Stomach (tissue), 9 donors: ENCODE measurements around the gene OGDH. TPM values are rescaled to one million over a fixed set of nuclear protein-coding genes. Genes with fewer than 3 reads are reported as not detected.

Source experiments
- DNase-seq, 2 donors: peaks; one replicate each; pipeline versions ENCODE4 v3.0.0 to v3.0.0-alpha.2; 2013 to 2019
- H3K27ac ChIP-seq, 5 donors: fragments of 200-600 bp in 4 of 5; sonication (generic) in 4 of 5; one replicate each; pipeline ENCODE4 v1.5.1; 2013 to 2019; ENCODE audit warnings: mild to moderate bottlenecking in 1 of 5, moderate library complexity in 1 of 5
- H3K27me3 ChIP-seq, 3 donors: fragments of 200-600 bp; sonication (generic); one replicate each; pipeline ENCODE4 v1.5.1; 2017 to 2019; ENCODE audit warnings: mixed run types in 1 of 3
- H3K36me3 ChIP-seq, 4 donors: fragments of 200-600 bp; sonication (generic); 1 replicate in 3 of 4; 2 replicates in 1 of 4; pipeline ENCODE4 v1.5.1; 2016 to 2019
- H3K4me1 ChIP-seq, 4 donors: fragments of 200-600 bp; sonication (generic); one replicate each; pipeline ENCODE4 v1.5.1; 2016 to 2019
- H3K4me3 ChIP-seq, 4 donors: fragments of 200-600 bp; sonication (generic) in 3 of 4; one replicate each; pipeline ENCODE4 v1.5.1; 2016 to 2019; ENCODE audit warnings: mild to moderate bottlenecking in 1 of 4
- H3K9me3 ChIP-seq, 4 donors: fragments of 200-600 bp; sonication (generic); one replicate each; pipeline ENCODE4 v1.5.1; 2016 to 2019
- CTCF ChIP-seq, 7 experiments: fragments of 450-650 bp in 4 of 7; fragments of 200-600 bp in 3 of 7; sonication (generic) in 3 of 7; IDR thresholded peaks; one replicate each; pipeline ENCODE4 v1.5.1; 2016 to 2019; ENCODE audit warnings: antibody characterized with exemption in 7 of 7, control low read depth in 2 of 7, mild to moderate bottlenecking in 1 of 7
- EP300 ChIP-seq: sonication (generic); formaldehyde crosslinking; IDR thresholded peaks from one replicate; pipeline ENCODE4 v1.6.1; 2017; ENCODE audit warnings: antibody characterized with exemption
- POLR2A ChIP-seq, 4 donors: fragments of 450-650 bp; IDR thresholded peaks; one replicate each; pipeline ENCODE4 v1.6.1; 2016; ENCODE audit warnings: antibody characterized with exemption in 4 of 4, control low read depth in 2 of 4, mild to moderate bottlenecking in 1 of 4, moderate library complexity in 1 of 4
- POLR2AphosphoS5 ChIP-seq, 3 donors: sonication (generic); formaldehyde crosslinking; IDR thresholded peaks; one replicate each; pipeline ENCODE4 v1.6.1; 2016; ENCODE audit warnings: antibody characterized with exemption in 3 of 3
- WGBS, 5 donors: extraction: QIAGEN DNeasy Blood & Tissue Kit in 3 of 5; methylation state at CpG; one replicate each; pipeline versions ENCODE4 v1.1.5 to v1.1.7; 2013 to 2018; 5-methylcytosine and 5-hydroxymethylcytosine counted together
- intact Hi-C: fragments of 100-400 bp; cut with DNase I; formaldehyde crosslinking; loops from one replicate; pipeline ENCODE4 v1.15.1; 2023; ENCODE audit warnings: low total_unique reads
- polyA plus RNA-seq, 3 donors: library from polyadenylated mRNA; stranded (reverse); fragments of 200-250 nt; gene quantifications; one replicate each; pipeline ENCODE4 v1.2.3, GENCODE V29; 2013
- total RNA-seq, 5 donors: library from RNA; depleted of rRNA; stranded (reverse); fragments of >200 nt; gene quantifications; one replicate each; pipeline versions ENCODE4 v1.1.0 to v1.2.3, GENCODE V29; 2014 to 2016
- donor health status: healthy with polysubstance abuse.
- donor health status: Bipolar disorder and iron deficiency.
- donor health status: healthy.

OGDH gene
- total and polyA plus RNA-seq, 8 donors = 19.8 to 92.0 (median 31.3) TPM

GRCh38 chr7:44643206-44643605, 36.8 kb downstream of the OGDH start:
- TF ChIP-seq POLR2A (IDR thresholded peaks at IDR 0.05) (no peak), EP300 (no peak), POLR2AphosphoS5 (IDR thresholded peaks at IDR 0.05) (no peak), CTCF (IDR thresholded peaks at IDR 0.05) (no peak)
- intact Hi-C loops = no loop called here
- Histone ChIP-seq H3K4me3 (no peak overlapping the region), H3K27me3 (no peaks in the 10 kb centered on the region), H3K36me3 (peaks cover 4 to 32% (median 30%) of the 10 kb centered on the region in 4 donors), H3K27ac (no peak overlapping the region), H3K9me3 (no peaks in the 10 kb centered on the region), H3K4me1 (peaks cover 23 to 40% (median 27%) of the 10 kb centered on the region in 4 donors)
- 94 to 100% (median 99%) methylated on average over 1 of the region's 1 CpG for WGBS, 5 donors
- no peak for DNase-seq

- no peak overlapping the region for H3K27ac ChIP-seq
- WGBS, 5 donors = 93 to 95% (median 94%) methylated on average over 11 of the region's 11 CpGs
- H3K36me3 ChIP-seq = peaks cover 19 to 53% (median 50%) of the 10 kb centered on the region in 4 donors
- H3K27me3 ChIP-seq = no peaks in the 10 kb centered on the region
- DNase-seq = no peak
- H3K4me1 ChIP-seq = peaks cover 2 to 19% (median 7%) of the 10 kb centered on the region in 4 donors
- no peak overlapping the region for H3K4me3 ChIP-seq
- no peaks in the 10 kb centered on the region for H3K9me3 ChIP-seq
- TF ChIP-seq POLR2A (IDR thresholded peaks at IDR 0.05) (no peak), EP300 (no peak), POLR2AphosphoS5 (IDR thresholded peaks at IDR 0.05) (no peak), CTCF (IDR thresholded peaks at IDR 0.05) (no peak)
- intact Hi-C loops = no loop called here
Observed at GRCh38 chr7:44645254-44645653, 38.8 kb downstream of the OGDH start.

- H3K9me3 ChIP-seq = no peaks in the 10 kb centered on the region
- no peaks in the 10 kb centered on the region for H3K27me3 ChIP-seq
- peaks cover 0 to 15% (median 4%) of the 10 kb centered on the region in 4 donors for H3K4me1 ChIP-seq
- TF ChIP-seq POLR2A (IDR thresholded peaks at IDR 0.05) = no peak
- no peak for TF ChIP-seq CTCF (IDR thresholded peaks at IDR 0.05)
- TF ChIP-seq POLR2AphosphoS5 (IDR thresholded peaks at IDR 0.05) = no peak
- TF ChIP-seq EP300 = no peak
- H3K36me3 ChIP-seq = peaks cover 19 to 57% (median 54%) of the 10 kb centered on the region in 4 donors
- WGBS, 5 donors = 73 to 93% (median 88%) methylated on average over 2 of the region's 2 CpGs
- intact Hi-C loops = no loop called here
- no peak for DNase-seq
- no peak overlapping the region for H3K27ac ChIP-seq
- H3K4me3 ChIP-seq = no peak overlapping the region
Observed at GRCh38 chr7:44645696-44646095, 39.3 kb downstream of the OGDH start.

GRCh38 chr7:44646176-44646920, 39.9 kb downstream of the OGDH start:
- WGBS, 5 donors = 77 to 85% (median 80%) methylated on average over 3 of the region's 3 CpGs
- intact Hi-C loops = no loop called here
- H3K27me3 ChIP-seq = no peaks in the 10 kb centered on the region
- peaks cover 0 to 12% (median 5%) of the 10 kb centered on the region in 4 donors for H3K4me1 ChIP-seq
- H3K36me3 ChIP-seq = peaks cover 25 to 64% (median 61%) of the 10 kb centered on the region in 4 donors
- DNase-seq = no peak
- no peaks in the 10 kb centered on the region for H3K9me3 ChIP-seq
- TF ChIP-seq EP300 = no peak
- TF ChIP-seq POLR2AphosphoS5 (IDR thresholded peaks at IDR 0.05) = no peak
- TF ChIP-seq POLR2A (IDR thresholded peaks at IDR 0.05) = no peak
- no peak for TF ChIP-seq CTCF (IDR thresholded peaks at IDR 0.05)
- no peak overlapping the region for H3K27ac ChIP-seq
- H3K4me3 ChIP-seq = no peak overlapping the region
